ENCODE results near the gene NAA40. TPM values are rescaled to one million over a fixed set of nuclear protein-coding genes. Genes with fewer than 3 reads are reported as not detected.

Gene NAA40
- polyA plus RNA-seq, 1 experiment: 17.4 TPM

GRCh38 chr11:63915961-63916836 lies 22.6 kb upstream of the NAA40 start:
- peak overlapping the region; percentile 63 for H3K4me3 ChIP-seq (ENCODE audit: low read depth, low read length)
- peak; percentile 54 for TF ChIP-seq CTCF (IDR thresholded peaks at IDR 0.05; ENCODE audit: low read depth, low read length)
- CTCF ChIA-PET: interaction anchor here (0.6 to 3.0 kb wide), 3 partner anchors 14 to 29 kb away, joined by 3 to 13 read pairs (median 11); no protein-coding TSS in a partner anchor
- DNase-seq (ENCODE audit: low read depth, low spot score): no peak
- POLR2A ChIA-PET: interaction anchor here (0.7 kb wide), 1 partner anchor 147 kb away, joined by 3 read pairs; no protein-coding TSS in a partner anchor
- peaks cover 2% of the 10 kb centered on the region for H3K9me3 ChIP-seq (ENCODE audit: control insufficient read depth, insufficient read depth, low read length)
- no peaks in the 10 kb centered on the region for H3K27me3 ChIP-seq (ENCODE audit: control insufficient read depth, insufficient read depth, low read length)
- no peak overlapping the region for H3K27ac ChIP-seq (ENCODE audit: low read depth, low read length)

- POLR2A ChIA-PET: interaction anchor here (1.1 to 1.5 kb wide), 4 partner anchors 17 to 269 kb away, joined by 3 to 6 read pairs (median 4); partner anchors contain the start of genes MARK2 and STIP1
- peak; percentile 69 for DNase-seq (ENCODE audit: low read depth, low spot score)
- CTCF ChIA-PET: interaction anchor here (1.0 to 3.0 kb wide), 4 partner anchors 10 to 29 kb away, joined by 3 to 13 read pairs (median 7); no protein-coding TSS in a partner anchor
- Histone ChIP-seq H3K27me3 (ENCODE audit: control insufficient read depth, insufficient read depth, low read length) (no peaks in the 10 kb centered on the region), H3K27ac (ENCODE audit: low read depth, low read length) (peak within 1 kb of the TSS; percentile 47), H3K4me3 (ENCODE audit: low read depth, low read length) (peak within 1 kb of the TSS; percentile 63), H3K9me3 (ENCODE audit: control insufficient read depth, insufficient read depth, low read length) (peaks cover 9% of the 10 kb centered on the region)
- TF ChIP-seq CTCF (IDR thresholded peaks at IDR 0.05; ENCODE audit: low read depth, low read length): no peak
Measured at GRCh38 chr11:63916837-63917691, 21.7 kb upstream of the NAA40 start, which contains the start of gene RCOR2. RCOR2 (minus strand) TSS chr11:63917164; CDS start chr11:63916456, 708 bp downstream.

GRCh38 chr11:63917692-63918506 lies 20.9 kb upstream of the NAA40 start:
- no peak for TF ChIP-seq CTCF (IDR thresholded peaks at IDR 0.05; ENCODE audit: low read depth, low read length)
- peaks cover 9% of the 10 kb centered on the region for H3K9me3 ChIP-seq (ENCODE audit: control insufficient read depth, insufficient read depth, low read length)
- H3K4me3 ChIP-seq (ENCODE audit: low read depth, low read length): peak overlapping the region; percentile 63
- H3K27ac ChIP-seq (ENCODE audit: low read depth, low read length): peak overlapping the region; percentile 47
- ChIA-PET CTCF (interaction anchor here (1.0 to 3.0 kb wide), 4 partner anchors 9 to 28 kb away, joined by 3 to 13 read pairs (median 7); no protein-coding TSS in a partner anchor), POLR2A (interaction anchor here (1.1 to 1.5 kb wide), 4 partner anchors 17 to 268 kb away, joined by 3 to 6 read pairs (median 4); partner anchors contain the start of genes MARK2 and STIP1)
- H3K27me3 ChIP-seq (ENCODE audit: control insufficient read depth, insufficient read depth, low read length): peaks cover 6% of the 10 kb centered on the region
- no peak for DNase-seq (ENCODE audit: low read depth, low spot score)

GRCh38 chr11:63918507-63919191 lies 20.2 kb upstream of the NAA40 start:
- POLR2A ChIA-PET: interaction anchor here (1.5 kb wide), 1 partner anchor 27 kb away, joined by 4 read pairs; no protein-coding TSS in a partner anchor
- peak overlapping the region; percentile 31 for H3K27ac ChIP-seq (ENCODE audit: low read depth, low read length)
- peaks cover 9% of the 10 kb centered on the region for H3K9me3 ChIP-seq (ENCODE audit: control insufficient read depth, insufficient read depth, low read length)
- no peak for TF ChIP-seq CTCF (IDR thresholded peaks at IDR 0.05; ENCODE audit: low read depth, low read length)
- DNase-seq (ENCODE audit: low read depth, low spot score): no peak
- H3K27me3 ChIP-seq (ENCODE audit: control insufficient read depth, insufficient read depth, low read length): peaks cover 6% of the 10 kb centered on the region
- CTCF ChIA-PET: interaction anchor here (1.4 to 3.0 kb wide), 3 partner anchors 12 to 27 kb away, joined by 3 to 13 read pairs (median 11); no protein-coding TSS in a partner anchor
- H3K4me3 ChIP-seq (ENCODE audit: low read depth, low read length): 0 out of 2 replicates have a peak overlapping the region, but pooled peaks have one; percentile 7

All from AG04450 (cell line).